HT-29 (cell line): ENCODE measurements around the gene MYEOV. TPM values are rescaled to one million over a fixed set of nuclear protein-coding genes. Genes with fewer than 3 reads are reported as not detected.

ENCODE experiments used
- DNase-seq: peaks from one replicate; pipeline ENCODE4 v3.0.0-alpha.2; 2015; ENCODE audit warnings: low spot score
- total RNA-seq: library from RNA; depleted of rRNA; stranded (reverse); fragments of >200 nt; shearing (Covaris generic); gene quantifications from 2 replicates; pipeline ENCODE4 v1.2.3, GENCODE V29; 2014

The MYEOV gene
- total RNA-seq, 1 experiment from 2014 or later = 98.4 TPM

DNA sequence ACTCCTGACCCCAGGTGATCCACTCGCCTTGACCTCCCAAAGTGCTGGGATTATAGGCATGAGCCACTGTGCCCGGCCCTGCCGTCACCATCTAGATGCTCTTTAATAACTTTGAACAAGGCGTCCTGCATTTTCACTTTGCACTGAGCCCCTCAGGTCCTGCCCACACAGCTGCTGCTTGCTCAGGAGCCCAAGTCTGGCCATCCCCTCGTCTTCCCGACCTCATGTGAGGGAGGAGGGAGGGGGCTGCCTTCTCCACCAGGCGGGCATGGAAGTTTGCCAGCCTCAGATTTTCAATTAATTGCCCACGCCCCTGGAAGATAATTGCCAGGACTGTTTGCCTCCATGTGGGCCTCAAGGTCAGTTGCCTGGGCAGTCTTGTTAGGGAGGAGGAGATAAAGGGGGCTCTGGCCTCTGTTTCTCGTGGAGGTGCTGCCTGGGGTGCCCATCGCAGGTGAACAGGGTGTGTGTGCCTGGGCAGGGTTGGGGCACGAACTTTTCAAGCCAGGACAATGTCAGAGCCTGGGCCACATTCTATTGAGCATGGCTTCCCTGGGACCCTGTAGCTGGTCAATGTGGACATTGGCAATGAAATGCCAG, 27.9 kb upstream of the MYEOV start:
- no peak for DNase-seq

DNA sequence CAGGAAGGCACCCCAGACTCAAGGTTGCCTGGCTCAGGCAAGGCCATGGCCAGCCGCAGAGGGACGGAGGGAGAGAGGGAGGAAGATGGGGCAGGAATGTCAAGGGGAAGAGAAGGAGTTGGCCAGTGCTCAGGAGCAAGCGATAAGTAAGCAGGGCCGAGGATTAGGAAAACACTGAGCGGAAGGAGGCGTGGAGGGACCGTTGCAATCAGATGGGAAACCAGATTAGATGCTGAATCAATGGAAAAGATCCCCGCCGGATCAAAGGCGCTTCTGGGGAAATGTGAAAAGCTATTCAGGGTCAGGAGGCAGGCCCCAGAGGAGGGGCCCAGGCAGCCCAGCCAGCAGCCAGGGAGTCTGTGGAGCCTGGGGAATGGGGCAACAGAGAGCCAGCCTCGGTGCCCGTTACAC, 26.6 kb upstream of the MYEOV start:
- no peak for DNase-seq

DNA sequence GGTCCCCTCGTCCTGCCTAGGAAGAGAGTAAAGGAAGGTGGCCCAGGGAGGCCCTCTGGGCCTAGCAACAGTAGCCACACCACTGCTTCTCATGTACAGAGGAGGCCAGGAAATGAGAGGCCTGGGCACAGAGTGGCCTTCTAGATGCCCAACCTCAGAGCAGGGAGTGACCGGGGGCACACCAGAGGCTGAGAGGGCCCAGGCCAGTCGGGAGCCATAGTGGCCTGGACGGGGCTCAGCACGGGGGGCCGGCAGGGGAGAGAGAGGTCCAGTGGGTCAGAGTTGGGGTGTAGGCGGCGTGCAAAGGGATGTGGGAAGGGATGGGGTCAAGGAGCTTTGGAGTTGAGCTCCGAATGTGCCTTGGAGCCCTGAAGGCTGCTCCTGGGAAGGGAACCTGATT, 25.0 kb upstream of the MYEOV start:
- no peak for DNase-seq

DNA sequence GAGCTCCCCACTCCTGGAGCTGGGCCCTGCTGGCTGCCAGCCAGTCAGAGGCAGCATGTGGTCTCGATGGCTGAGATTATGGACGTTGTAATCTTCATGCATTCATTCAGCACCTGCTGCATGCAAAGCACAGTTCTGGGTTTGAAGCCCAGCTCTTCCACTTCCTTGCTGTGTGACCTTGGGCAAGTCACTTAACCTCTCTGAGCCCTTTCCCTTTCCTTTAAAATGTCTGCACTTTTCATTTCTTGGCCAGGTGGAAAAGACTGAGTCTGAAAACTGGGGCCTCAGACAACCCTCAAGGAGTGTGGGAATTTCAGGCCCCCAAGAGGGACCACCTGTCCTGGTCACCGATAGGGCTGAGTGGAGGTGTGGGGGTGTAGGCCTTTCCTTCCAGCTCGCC, 24.6 kb upstream of the MYEOV start:
- DNase-seq = no peak

DNA sequence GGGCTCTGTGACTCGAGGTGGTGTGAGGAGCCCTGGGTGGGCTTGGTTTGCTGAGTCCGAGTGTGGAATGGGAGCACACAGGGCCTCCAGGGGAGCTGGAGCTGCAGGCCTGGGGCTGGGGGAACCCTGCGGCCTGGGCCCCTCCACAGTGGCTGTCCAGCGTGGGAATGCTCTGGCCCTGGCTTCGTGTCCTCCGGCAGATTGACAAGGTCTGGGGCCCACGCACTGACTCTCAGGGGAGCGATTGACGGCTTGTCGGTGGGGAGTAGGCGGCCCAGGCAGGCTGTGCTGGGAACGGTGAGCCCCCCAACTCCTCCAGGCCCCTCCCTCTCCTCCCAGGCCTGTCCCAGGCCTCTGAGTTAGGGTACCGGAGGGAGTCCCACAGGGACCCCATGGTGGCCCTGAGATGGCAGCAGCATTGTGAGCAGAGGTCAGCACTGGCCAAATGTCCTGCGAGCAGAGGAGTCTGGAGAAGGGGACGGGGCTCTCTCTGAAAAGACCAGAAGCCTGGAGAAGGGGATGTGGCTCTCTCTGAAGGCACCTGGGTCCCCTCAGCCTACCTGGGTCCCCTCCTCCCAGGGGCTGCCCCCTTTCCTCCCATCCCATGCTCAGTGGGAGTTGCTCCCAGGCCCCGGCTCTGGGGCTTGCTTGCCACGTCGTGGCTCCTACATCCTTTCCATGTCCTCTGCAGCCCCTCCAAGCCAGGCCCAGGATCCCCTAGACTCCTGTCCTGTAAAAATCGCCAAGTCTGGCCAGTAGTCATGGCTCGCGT, 23.8 kb upstream of the MYEOV start:
- DNase-seq = no peak

DNA sequence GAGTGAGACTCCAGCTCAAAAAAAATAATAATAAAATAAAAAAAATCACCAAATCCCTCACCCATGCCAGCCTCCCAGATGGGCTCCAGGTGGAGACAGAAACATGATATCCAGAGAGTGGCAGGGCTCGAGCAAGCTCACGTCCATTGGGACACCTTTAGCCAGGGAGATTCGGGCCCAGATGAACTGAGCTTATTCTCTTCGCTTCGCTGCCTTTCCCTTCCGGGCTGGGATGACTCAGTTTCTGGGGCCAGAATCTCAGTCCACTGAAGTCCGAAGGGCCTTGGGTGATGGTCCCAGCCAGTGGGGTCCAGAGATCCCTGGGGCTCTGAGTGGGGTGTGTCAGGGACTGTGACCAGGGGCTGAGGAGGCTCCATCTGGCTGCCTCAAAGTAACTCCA, 23.0 kb upstream of the MYEOV start:
- DNase-seq = no peak

DNA sequence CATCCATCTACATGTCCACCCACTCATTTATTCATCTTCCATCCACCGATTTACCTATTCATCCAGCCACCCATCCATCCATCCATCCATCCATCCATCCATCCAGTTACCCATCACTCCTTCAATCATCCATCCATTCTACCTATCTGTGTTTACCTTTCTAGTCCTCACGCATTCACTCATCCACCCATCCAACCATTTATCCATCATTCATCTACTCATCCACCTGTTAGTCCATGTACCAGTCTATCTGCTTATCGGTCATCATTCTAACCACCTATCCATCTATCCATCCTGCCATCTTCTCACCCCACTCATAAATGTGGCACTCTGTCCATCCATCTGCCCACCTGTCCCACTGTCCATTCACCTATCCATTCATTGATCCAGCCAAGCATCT, 21.9 kb upstream of the MYEOV start:
- DNase-seq = no peak

DNA sequence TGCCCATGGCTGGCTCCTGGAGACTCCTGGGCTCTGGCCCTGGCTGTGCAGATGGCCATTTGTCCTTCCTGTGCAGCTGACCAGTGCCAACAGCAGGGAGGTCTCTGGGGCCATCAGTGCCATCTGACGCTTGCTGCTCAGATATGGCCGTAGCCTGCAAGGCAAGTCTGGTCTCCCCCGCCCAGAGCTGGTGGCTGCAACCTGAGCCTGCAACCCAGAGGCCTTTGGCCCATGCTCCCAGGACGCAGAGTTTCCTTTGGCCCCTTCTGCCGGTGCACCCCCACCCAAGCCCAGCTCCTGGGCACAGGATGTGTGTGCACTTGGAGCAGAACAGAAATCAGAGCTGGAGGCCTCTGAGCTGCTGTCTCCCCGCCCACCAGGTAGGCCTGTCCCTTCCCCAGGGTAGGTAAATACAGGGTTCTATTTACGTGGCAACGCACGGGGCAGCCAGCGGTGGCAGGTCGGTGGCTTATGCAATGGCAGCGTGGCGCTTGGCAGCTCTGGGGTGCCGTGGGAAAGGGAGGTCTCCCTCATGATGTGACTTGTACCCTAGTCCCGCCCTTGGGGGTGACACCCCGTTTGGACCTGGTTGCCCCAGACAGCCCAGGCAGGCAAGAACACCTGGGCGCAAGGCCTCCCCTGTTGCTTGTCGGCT, 21.0 kb upstream of the MYEOV start:
- DNase-seq = no peak

DNA sequence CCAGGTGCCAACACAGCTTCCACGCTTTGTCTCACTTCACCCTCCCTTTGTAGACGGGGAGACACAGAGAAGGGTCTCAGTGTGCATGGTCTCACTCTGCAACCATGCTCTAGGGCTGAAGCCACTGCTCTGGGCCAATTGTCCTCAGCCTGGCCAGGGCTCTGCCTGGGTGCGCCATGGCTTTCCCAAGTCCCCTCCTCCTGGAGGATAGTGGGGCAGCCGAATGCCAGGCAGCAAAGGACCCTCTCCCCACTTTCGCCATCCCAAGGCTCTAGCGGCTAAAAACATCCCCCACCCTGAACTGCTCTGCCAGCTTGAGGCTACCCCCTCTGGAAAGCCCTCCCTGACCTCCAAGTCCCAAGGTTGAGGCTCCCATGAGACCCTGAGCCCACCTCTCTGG, 20.4 kb upstream of the MYEOV start:
- no peak for DNase-seq

DNA sequence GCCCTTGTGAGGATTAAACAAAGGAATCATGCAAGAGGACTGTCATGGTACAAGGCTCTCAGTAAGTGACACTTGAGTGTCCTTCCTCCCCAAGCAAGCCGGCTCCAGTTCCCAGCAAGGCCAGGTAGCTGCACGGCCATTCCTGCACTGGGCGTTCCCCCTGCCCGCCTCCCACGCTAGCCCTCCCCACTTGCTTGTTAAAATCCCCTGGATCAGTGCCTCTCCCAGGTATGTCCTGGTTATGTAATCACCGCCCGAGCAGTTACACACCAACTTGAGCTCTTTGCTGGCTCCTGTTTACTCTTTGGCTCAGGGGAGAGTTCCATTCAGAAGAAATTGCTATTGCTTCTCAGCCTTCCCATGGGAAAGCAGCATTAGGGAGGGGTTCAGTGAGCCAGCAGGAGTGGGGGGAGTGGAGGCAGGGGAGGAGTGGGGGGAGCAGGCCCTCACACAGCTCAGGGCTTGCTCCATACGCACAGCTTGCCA, 19.4 kb upstream of the MYEOV start:
- peak; percentile 88 for DNase-seq

DNA sequence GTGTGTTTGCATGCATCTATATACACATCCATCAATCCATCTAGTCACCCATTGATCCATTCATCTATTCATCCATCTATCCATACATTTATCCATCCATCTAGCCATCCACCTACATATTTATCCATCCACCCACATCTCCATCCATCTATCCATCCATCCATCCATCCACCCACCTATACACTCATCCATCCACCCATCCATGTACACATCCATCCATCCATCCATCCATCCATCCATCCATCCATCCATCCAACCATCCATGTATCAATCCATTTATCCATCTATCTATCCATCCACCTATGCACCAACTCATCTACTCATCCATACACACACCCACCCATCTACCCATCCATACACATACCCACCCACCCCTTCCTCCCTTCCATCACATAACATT, 18.8 kb upstream of the MYEOV start:
- DNase-seq = no peak

DNA sequence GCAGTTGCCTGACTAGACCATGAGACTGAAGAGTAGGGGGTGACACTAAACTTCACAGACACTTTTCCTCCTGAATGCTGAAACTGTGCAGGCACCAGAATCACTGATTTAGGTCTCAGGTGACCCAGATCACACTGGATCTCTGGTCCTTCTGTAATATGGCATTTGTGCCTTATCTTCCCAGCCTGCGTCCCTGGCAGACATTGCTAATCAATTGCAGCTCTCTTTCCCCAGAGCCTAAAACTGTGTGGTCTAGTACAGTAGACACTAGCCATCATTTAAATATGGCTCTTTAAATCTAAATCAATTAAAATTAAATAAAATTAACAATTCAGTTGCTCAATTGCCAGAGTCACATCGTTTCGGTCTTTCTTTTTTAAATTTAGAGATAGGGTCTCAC, 17.8 kb upstream of the MYEOV start:
- DNase-seq = no peak

DNA sequence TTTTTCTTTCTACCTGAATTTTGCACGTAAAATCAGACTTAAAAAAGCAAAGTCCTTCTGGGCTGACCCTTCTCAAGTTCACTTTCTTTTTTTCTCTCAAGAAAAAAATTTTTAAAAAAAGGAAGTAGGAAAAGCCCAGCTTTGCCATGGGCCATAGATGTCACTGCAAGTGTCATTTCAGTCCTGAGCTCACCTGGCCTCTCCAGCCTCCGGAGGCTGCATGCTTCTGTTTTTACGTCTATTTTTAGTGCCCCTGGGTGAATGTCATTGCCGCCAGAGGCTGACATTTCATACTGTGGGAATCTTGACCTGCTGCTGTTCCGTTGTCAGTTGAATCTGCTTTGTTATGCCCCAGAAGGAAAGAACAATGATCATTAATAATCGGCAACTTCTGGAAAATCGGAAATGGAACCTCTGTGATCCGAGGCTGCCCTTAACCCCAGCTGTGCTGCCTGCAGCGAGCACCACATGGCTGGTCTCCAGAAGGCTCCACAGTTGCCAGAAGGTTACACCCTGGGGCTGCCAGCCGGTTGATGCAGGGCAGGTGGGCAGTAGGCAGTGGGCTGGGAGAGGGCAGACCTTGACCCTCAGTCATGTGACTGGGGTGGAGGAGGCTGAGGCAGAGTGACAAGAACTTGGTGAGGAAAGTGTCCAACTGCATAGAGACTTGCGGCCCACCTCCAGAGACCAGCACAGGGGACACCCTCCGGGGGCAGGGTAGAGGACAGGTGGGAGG, 16.7 kb upstream of the MYEOV start:
- DNase-seq = no peak

DNA sequence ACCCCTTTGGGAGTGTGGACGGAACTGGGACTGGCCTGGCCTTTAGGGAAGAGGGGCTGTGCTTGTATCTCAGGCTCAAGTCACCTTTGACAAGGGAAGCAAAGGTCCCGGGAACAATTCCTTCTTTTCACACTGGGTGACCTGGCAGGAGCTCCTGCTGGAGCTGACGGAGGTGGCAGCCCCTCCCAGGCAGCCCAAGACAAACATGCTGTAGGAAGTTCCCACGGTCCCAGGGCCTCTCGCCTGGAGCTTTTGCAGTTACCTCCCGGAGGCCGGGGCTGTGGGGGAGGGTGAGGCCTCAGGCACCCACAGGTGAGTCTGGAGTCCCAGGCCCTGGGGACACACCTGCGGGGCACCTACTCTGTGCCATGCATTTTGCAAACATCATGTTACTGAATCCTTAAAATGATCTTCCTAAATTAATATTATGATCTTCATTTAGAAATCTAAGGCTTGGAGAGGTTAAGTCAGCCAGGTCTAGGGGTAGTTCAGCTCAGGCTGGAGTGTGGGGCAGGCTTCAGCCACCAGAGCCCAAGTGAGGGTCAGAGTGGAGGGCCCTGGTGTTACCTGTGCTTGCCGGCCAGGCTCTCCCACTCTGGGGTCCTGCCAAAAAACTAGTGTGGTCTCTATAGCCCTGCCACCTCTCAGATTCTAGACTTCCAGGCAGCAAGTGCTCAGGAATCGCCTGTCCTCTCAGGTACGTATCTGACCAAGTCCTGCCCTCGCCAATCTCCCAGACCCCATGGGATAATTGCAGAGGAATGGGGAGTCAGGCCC, 15.7 kb upstream of the MYEOV start:
- DNase-seq = peak; percentile 84

DNA sequence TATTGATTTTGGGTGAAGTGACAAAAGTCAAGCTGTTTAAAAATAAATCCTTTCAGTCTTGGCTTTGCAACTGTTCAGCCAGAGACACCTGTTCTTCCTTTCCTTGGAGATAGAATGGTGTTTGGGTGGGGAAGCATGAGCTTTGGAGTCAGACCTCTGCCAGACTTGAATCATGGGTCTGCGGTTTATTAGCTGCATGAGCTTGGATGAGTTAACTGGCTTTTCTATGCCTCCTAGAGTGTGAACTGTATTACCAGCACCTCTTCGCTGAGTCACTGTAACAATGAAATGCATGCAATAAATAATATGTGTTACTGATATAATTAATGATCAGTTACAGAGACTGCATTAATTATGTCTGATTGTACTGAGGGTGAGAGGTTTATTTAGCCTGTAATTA, 13.5 kb upstream of the MYEOV start:
- peak; percentile 46 for DNase-seq

DNA sequence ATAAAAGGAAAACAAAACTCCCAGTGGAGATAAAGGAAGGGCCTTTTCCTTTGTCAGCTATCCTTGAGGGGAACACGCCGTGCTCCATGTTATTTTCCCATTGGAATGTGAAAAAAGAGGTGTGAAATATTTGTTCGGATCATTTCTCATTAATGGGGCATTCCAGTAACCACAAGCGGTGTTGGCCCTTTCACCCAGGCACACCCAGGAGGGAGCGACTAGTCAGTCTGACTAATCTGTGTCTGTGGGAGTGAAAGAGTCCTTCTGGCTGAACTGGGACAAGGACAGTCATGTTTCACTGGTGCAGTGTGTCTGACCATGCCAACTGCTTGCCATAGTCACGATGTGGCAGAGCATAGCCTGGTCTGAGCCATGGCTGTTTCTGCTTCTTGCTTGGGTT, 13.0 kb upstream of the MYEOV start:
- peak; percentile 71 for DNase-seq

DNA sequence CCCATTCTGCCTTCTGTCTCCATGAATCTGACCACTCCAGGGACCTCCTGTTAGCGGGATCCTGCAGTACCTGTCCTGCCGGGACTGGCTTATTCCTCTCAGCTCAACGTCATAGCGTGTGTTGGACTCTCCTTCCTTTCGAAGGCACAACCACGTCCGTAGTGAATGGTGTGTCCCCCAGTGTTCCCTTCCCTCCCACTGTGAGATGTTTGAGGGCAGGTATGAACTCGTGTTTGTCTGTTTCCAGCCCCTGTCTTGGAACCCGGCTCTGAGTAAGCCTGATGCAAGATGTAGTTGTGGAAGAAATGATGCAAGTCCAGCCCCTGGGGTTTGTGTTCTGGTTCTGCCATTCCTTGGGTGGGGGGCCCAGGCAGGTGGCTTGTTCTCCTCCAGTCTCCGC, 10.5 kb upstream of the MYEOV start:
- DNase-seq = no peak

DNA sequence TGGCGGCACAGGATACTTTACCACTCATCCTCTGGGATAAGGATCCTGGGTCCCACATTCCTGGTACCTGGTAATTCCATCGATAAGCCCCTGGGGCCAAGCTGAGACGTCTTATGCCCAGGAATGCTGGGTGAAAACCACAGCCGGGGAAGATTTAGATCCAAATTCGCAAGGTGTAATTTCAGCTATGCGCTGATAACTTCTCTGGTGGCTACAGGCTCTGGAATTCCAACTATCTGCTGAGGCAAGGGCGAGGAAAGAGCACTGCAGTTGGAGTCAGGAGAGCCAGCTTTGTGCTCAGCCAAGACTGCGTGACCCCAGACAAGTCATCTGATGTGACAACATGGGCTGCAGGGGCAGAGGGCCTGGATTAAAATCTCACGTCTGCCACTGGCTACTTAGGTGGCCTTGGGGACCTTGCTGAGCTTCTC, 9.9 kb upstream of the MYEOV start:
- DNase-seq = no peak

DNA sequence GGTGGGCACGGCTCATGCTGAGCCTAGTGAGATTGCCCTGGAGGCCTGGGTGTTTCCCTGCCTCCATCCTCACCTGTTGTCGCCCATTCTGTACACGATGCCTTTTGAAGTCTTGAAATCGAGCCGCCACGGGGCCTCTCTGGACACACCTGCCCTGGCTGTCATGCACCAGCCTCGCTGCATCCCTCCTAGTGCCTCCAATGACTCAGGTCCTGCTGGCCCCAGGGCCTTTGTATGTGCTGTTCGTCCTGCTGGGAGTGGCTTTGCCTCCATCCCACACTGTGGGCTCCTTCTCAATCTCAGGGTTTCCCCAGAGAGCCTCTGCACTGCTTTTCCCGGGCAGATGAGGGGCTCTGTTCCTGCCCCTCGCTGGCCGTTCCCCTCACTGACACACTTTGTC, 8.9 kb upstream of the MYEOV start:
- DNase-seq = no peak

DNA sequence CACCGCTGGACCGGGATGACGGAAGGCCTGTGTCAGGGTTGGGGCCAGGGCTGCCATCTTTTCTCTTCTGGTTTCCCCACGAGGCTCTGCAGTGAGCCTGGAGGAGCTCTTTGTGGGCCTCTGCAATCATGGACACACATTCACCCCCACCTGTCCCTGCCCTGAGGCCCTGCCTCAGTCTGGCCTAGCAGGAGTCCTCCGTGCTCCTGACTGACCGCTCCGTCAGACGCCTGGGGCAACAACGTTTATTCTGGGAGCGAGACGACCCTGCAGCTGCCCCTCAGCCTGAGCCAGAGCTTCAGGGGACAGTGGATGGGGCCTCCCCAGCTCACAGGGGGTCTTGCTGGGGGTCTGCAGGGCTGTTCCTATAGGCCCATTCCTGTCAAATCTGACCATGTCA, 8.2 kb upstream of the MYEOV start:
- no peak for DNase-seq
